H1 (cell line): Measurements from ENCODE around the gene CAST. TPM values are rescaled to one million over a fixed set of nuclear protein-coding genes. Genes with fewer than 3 reads are reported as not detected.

Source experiments
- BRCA1 ChIP-seq: IDR thresholded peaks from 2 replicates; pipeline ENCODE4 v1.6.1; 2012; ENCODE audit warnings: low read depth, low read length, improper control_type of control experiment
- CTCF ChIP-seq, 3 experiments: IDR thresholded peaks; 1 replicate in 2 of 3; 2 replicates in 1 of 3; pipeline versions ENCODE4 v1.5.1 to v1.6.1; 2011; ENCODE audit warnings: low read length in 3 of 3, mild to moderate bottlenecking in 3 of 3, inconsistent platforms in 2 of 3, low read depth in 1 of 3, moderate library complexity in 1 of 3; ENCODE audit not compliant: insufficient read depth in 1 of 3; ENCODE audit errors: control extremely low read depth in 1 of 3
- HDAC6 ChIP-seq: IDR thresholded peaks from one replicate; pipeline ENCODE4 v1.7.1; 2012; ENCODE audit warnings: low read depth, mild to moderate bottlenecking, inconsistent platforms, low read length, moderate library complexity
- PHF8 ChIP-seq: fragments of 200-600 bp; sonication (generic); conservative IDR thresholded peaks from 2 replicates; pipeline ENCODE4 v1.7.1; 2012; ENCODE audit warnings: low read depth, mild to moderate bottlenecking, inconsistent platforms, low read length, moderate library complexity
- RFX5 ChIP-seq: IDR thresholded peaks from 2 replicates; pipeline ENCODE4 v1.6.1; 2011; ENCODE audit warnings: low read depth, low read length, improper control_type of control experiment, borderline replicate concordance
- YY1 ChIP-seq: IDR thresholded peaks from 2 replicates; pipeline ENCODE4 v1.6.1; 2011; ENCODE audit warnings: low read depth, mild to moderate bottlenecking, low read length
- polyA plus RNA-seq, 7 experiments: library from polyadenylated mRNA; depleted of rRNA in 3 of 7; stranded (reverse) in 5 of 7; unstranded in 2 of 7; fragments of >200 nt in 5 of 7; fragments of 200-250 nt in 2 of 7; gene quantifications; 1 replicate in 5 of 7; 2 replicates in 1 of 7; 4 replicates in 1 of 7; pipeline versions ENCODE4 v1.2.1 to v1.2.3, GENCODE V29; 2011 to 2013; ENCODE audit warnings: missing spikeins in 2 of 7, mixed read lengths in 2 of 7
- total RNA-seq: library from RNA; stranded (reverse); fragmentation: NEBNext Ultra II Directional; extraction: Animal tissue kit (Norgen Biotek cat#: 25700); gene quantifications from 2 replicates; pipeline ENCODE4 v1.2.1, GENCODE V29; 2021

The CAST gene
- total and polyA plus RNA-seq, 2 of the 8 experiments (the other 6 are each of a cell fraction or from before 2014, with no cell fraction given): 9.0 to 48.2 TPM

GRCh38 chr5:96683810-96684209 lies 21.6 kb downstream of the CAST start (continued):
- TF ChIP-seq CTCF (IDR thresholded peaks at IDR 0.05; ENCODE audit: control extremely low read depth in 1 of 3, insufficient read depth in 1 of 3, low read depth in 1 of 3, low read length in 3 of 3): no peak
- TF ChIP-seq RFX5: no peak
- TF ChIP-seq YY1: no peak
- TF ChIP-seq PHF8: no peak
- TF ChIP-seq HDAC6: no peak
- no peak for TF ChIP-seq BRCA1
